Gastrocnemius medialis (tissue), 4 donors: ENCODE measurements around the gene WDR38. TPM values are rescaled to one million over a fixed set of nuclear protein-coding genes. Genes with fewer than 3 reads are reported as not detected.

Experiments used
- ATAC-seq, 2 donors: fragments of 150-250 bp; one replicate each; pipeline ENCODE4 v1.9.1; 2016
- DNase-seq, 2 donors: peaks; one replicate each; pipeline ENCODE4 v3.0.0-alpha.2; 2019
- H3K27ac ChIP-seq, 4 donors: fragments of 200-600 bp; sonication (generic); 1 replicate in 1 of 4; 2 replicates in 3 of 4; pipeline ENCODE4 v1.5.1; 2016 to 2018; ENCODE audit warnings: mild to moderate bottlenecking in 2 of 4, moderate library complexity in 1 of 4
- H3K27me3 ChIP-seq, 3 donors: fragments of 200-600 bp; sonication (generic) in 2 of 3; 1 replicate in 1 of 3; 2 replicates in 2 of 3; pipeline versions ENCODE4 v1.5.1 to v1.6.0; 2016 to 2019; ENCODE audit warnings: mild to moderate bottlenecking in 1 of 3, moderate library complexity in 1 of 3
- H3K36me3 ChIP-seq, 2 donors: fragments of 200-600 bp; sonication (generic) in 1 of 2; one replicate each; pipeline ENCODE4 v1.5.1; 2017 to 2018
- H3K4me1 ChIP-seq, 2 donors: fragments of 200-600 bp; sonication (generic) in 1 of 2; one replicate each; pipeline ENCODE4 v1.5.1; 2016 to 2017; ENCODE audit warnings: mild to moderate bottlenecking in 2 of 2
- H3K4me3 ChIP-seq, 4 donors: fragments of 200-600 bp; sonication (generic) in 3 of 4; 1 replicate in 1 of 4; 2 replicates in 3 of 4; pipeline ENCODE4 v1.5.1; 2016 to 2019; ENCODE audit warnings: mild to moderate bottlenecking in 2 of 4
- H3K9me3 ChIP-seq, 3 donors: fragments of 200-600 bp; sonication (generic) in 2 of 3; 1 replicate in 1 of 3; 2 replicates in 2 of 3; pipeline ENCODE4 v1.5.1; 2016 to 2019
- POLR2A ChIP-seq, 2 donors: fragments of 450-650 bp; IDR thresholded peaks; one replicate each; pipeline ENCODE4 v1.6.1; 2017; ENCODE audit warnings: antibody characterized with exemption in 2 of 2, mild to moderate bottlenecking in 2 of 2, moderate library complexity in 2 of 2
- in situ Hi-C, 4 donors: fragments of 200-750 bp; cut with MboI; loops; one replicate each; pipeline versions ENCODE4 v1.15.0 to v1.8.0; 2017; ENCODE audit warnings: low sequenced_read_pairs in 4 of 4
- intact Hi-C: fragments of 100-400 bp; cut with DNase I; formaldehyde crosslinking; loops from one replicate; pipeline ENCODE4 v1.15.1; 2023; ENCODE audit warnings: low total_unique reads
- total RNA-seq, 4 donors: library from RNA; depleted of rRNA; stranded (reverse); fragments of >200 nt; gene quantifications; one replicate each; pipeline versions ENCODE4 v1.1.0 to v1.2.3, GENCODE V29; 2016
- TF ChIP-seq, protein P1 (sequence below), 5 experiments: fragments of 450-650 bp in 3 of 5; fragments of 200-600 bp in 2 of 5; sonication (generic) in 2 of 5; IDR thresholded peaks in 4 of 5; conservative IDR thresholded peaks in 1 of 5; 1 replicate in 4 of 5; 2 replicates in 1 of 5; pipeline ENCODE4 v1.5.1; 2016 to 2019; ENCODE audit warnings: antibody characterized with exemption in 5 of 5, mild to moderate bottlenecking in 3 of 5, moderate library complexity in 3 of 5

Gene WDR38
- total RNA-seq, 4 donors from 2014 or later, result not detected

DNA sequence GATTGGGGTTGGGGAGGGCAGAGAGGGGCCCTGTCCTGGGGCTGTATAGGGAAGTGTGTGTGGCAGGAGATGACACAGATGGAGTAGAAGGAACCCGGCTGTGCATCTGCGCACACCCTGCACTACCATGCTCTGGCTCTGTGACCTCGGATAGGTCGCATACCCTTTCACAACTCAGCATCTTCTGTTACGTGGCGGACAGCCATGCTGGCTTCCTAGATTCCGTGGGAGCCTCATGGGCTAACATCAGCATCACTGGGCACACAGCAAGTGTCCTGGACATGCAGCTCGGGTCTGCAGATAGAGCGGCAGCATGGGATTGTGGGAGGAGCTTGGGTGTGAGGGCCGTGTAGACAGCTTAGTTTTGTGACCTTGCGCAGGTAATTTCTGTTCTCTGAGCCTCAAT is 17.9 kb downstream of the WDR38 start:
- intact Hi-C loops (no loop called here), in situ Hi-C loops (loop anchor here in 1 of 4 donors (5.0 kb wide), 1 partner anchor 66 kb away; no protein-coding TSS in a partner anchor)
- Histone ChIP-seq H3K9me3 (no peaks in the 10 kb centered on the region), H3K4me1 (peaks cover 53 to 57% of the 10 kb centered on the region in 2 donors), H3K27me3 (no peaks in the 10 kb centered on the region), H3K27ac (peak overlapping the region; percentile 68 to 100 (median 94)), H3K4me3 (no peak overlapping the region), H3K36me3 (peaks cover 0 to 18% of the 10 kb centered on the region in 2 donors)
- ATAC-seq, result peak in 1 of 2 donors; percentile 28
- TF ChIP-seq, protein P1, sequence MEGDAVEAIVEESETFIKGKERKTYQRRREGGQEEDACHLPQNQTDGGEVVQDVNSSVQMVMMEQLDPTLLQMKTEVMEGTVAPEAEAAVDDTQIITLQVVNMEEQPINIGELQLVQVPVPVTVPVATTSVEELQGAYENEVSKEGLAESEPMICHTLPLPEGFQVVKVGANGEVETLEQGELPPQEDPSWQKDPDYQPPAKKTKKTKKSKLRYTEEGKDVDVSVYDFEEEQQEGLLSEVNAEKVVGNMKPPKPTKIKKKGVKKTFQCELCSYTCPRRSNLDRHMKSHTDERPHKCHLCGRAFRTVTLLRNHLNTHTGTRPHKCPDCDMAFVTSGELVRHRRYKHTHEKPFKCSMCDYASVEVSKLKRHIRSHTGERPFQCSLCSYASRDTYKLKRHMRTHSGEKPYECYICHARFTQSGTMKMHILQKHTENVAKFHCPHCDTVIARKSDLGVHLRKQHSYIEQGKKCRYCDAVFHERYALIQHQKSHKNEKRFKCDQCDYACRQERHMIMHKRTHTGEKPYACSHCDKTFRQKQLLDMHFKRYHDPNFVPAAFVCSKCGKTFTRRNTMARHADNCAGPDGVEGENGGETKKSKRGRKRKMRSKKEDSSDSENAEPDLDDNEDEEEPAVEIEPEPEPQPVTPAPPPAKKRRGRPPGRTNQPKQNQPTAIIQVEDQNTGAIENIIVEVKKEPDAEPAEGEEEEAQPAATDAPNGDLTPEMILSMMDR (IDR thresholded peaks at IDR 0.05 in 4 of 5, conservative IDR thresholded peaks at IDR 0.05 in 1 of 5), result no peak
- TF ChIP-seq POLR2A (IDR thresholded peaks at IDR 0.05), result no peak
- peak in 1 of 2 donors; percentile 65 for DNase-seq

DNA sequence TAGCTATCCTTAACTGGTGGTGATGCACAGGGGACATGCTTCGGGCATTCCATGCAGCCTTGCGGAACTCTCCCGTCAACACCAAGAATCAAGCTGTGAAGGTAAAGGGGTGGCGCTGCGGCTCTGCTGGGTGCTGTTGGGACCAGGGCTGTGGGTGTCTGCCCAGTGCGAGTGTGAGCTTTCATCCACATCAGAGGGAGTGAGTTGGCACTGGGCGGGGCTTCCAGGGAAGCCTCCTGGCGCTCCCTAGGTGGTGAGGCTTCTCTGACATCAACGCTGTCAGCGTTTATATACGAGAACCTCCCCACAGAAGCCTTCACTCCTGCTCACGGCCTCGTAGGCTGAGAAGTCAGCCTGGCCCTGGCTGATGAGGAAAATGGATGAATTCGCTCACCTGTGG is 20.4 kb downstream of the WDR38 start:
- in situ Hi-C loops (loop anchor here in 1 of 4 donors (5.0 kb wide), 1 partner anchor 64 kb away; no protein-coding TSS in a partner anchor), intact Hi-C loops (no loop called here)
- H3K36me3 ChIP-seq, result peaks cover 0 to 43% of the 10 kb centered on the region in 2 donors
- H3K27ac ChIP-seq, result peak overlapping the region in 1 of 4 donors; percentile 96
- no peak for ATAC-seq
- TF ChIP-seq POLR2A (IDR thresholded peaks at IDR 0.05), result no peak
- TF ChIP-seq, protein P1 (IDR thresholded peaks at IDR 0.05 in 4 of 5, conservative IDR thresholded peaks at IDR 0.05 in 1 of 5), result no peak
- peaks cover 42 to 48% of the 10 kb centered on the region in 2 donors for H3K4me1 ChIP-seq
- H3K9me3 ChIP-seq, result no peaks in the 10 kb centered on the region
- H3K4me3 ChIP-seq, result no peak overlapping the region
- no peaks in the 10 kb centered on the region for H3K27me3 ChIP-seq
- no peak for DNase-seq

DNA sequence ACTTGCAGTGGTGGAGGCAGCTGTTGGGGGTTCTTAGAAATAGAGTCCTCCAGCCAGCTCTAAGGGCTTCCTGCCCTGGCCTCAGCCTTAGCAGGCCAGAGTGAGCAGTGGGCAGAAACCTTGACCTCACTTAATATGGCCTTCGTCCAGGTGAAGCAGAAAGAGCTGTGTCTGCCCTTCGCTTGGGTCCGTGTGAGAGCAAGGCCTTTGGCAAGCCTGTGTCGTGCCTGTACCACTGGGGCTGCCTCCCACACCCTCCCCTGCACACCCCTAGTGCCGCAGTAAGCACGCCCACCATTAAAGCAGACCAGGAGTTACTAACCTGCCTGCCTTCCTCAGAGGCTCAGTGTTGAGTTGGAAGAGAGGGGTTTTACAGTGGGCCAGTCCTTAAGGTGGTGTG is 22.2 kb downstream of the WDR38 start:
- no peak for TF ChIP-seq POLR2A (IDR thresholded peaks at IDR 0.05)
- TF ChIP-seq, protein P1 (IDR thresholded peaks at IDR 0.05 in 4 of 5, conservative IDR thresholded peaks at IDR 0.05 in 1 of 5), result no peak
- in situ Hi-C loops, result no loop called here
- intact Hi-C loops, result no loop called here
- peaks cover 0 to 62% of the 10 kb centered on the region in 2 donors for H3K36me3 ChIP-seq
- H3K4me1 ChIP-seq, result peaks cover 35 to 36% of the 10 kb centered on the region in 2 donors
- no peak overlapping the region for H3K4me3 ChIP-seq
- DNase-seq (no peak), ATAC-seq (no peak)
- H3K27me3 ChIP-seq, result no peaks in the 10 kb centered on the region
- H3K27ac ChIP-seq, result no peak overlapping the region
- H3K9me3 ChIP-seq, result no peaks in the 10 kb centered on the region

DNA sequence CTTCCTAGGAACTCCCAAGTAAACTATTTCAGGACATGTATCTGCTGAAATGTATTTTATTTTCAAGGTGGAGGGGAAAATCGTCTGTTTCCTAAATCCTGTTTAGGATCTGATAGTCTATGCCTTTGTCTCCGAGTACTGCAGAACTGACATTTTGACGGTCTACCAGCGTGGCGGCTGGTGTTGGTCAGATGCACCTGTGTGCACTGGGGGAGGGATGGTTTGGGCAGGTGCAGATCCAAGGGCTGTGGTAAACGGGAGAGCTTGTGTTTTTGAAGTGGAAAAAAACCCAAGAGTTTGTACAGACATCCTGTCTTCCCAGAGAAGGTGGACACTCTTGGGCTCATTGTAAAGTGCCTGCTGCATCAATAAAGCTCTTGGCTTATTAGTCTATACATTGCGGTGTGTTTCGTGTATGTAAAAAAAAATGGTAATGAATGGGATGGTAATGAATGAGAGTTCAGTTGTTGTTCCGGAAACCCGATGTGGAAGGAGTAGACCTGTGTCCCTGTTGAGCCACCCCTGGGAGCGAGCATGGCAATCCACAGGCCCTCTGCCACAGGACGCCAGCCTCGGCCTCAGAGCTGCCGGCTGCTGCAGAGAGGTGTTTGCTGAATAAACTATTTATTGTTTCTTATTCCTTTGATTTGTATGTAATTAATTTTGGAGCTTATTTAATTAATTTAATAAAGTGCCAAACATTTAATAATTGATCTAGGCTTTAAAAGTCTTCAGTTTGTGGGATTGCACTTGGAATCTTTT is 23.9 kb downstream of the WDR38 start:
- intact Hi-C loops (no loop called here), in situ Hi-C loops (no loop called here)
- Histone ChIP-seq H3K4me3 (no peak overlapping the region), H3K36me3 (peaks cover 0 to 79% of the 10 kb centered on the region in 2 donors), H3K27ac (no peak overlapping the region), H3K27me3 (no peaks in the 10 kb centered on the region), H3K4me1 (peaks cover 18 to 21% of the 10 kb centered on the region in 2 donors), H3K9me3 (no peaks in the 10 kb centered on the region)
- DNase-seq (no peak), ATAC-seq (no peak)
- no peak for TF ChIP-seq POLR2A (IDR thresholded peaks at IDR 0.05)
- TF ChIP-seq, protein P1 (IDR thresholded peaks at IDR 0.05 in 4 of 5, conservative IDR thresholded peaks at IDR 0.05 in 1 of 5), result no peak
